NCI-H187 (cell line): ENCODE measurements around the gene NOC3L.

Experiments used
- DNase-seq, 2 experiments: peaks; one replicate each; lab custom pipeline; 2025; lab: John Stamatoyannopoulos, UW

Gene NOC3L

GRCh38 chr10:94303929-94304328 is 58.8 kb downstream of the NOC3L start:
- DNase-seq, result no peak

DNA sequence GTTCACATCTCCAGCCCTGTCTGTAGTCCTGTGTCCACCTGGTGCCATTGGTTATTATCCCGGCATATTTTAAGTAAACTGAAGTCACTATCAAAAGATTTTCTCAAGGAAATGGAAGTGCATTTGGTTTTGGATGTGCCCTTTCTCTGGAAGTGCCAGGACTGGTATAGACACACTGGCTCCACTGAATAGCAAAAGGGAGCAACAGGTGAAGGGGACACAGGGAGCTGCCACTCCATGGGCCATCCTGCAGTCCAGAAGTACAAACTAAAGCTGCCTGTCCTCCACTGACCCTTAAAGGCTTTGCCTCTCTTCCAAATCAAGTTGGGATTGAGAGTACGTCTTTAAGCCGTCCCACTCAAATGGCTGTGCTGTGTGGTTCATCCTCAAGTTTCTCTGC is 62.7 kb downstream of the NOC3L start:
- DNase-seq, result no peak

- DNase-seq, result peak; percentile 8 to 41
Observed at GRCh38 chr10:94299417-94299816, 63.3 kb downstream of the NOC3L start.

DNA sequence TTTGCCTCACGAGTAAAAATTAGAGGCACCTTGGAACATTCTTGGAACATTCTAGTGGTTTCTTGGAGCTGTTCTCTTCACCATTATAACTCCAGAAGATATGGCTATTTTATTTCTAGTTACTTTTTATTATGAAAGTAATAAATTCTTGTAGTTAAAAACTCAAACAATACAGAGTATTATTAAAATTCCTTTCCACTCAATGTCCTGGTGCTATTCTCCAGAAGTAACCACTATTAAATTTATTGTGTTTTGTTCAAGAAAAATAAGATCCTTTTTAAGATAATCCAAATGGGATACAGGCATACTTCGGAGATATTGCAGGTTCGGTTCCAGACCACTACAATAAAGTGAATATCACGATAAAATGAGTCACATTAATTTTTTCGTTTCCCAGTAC is 68.6 kb downstream of the NOC3L start:
- DNase-seq, result no peak

- DNase-seq, result no peak
Observed at GRCh38 chr10:94293354-94293753, 69.4 kb downstream of the NOC3L start.

- no peak for DNase-seq
Observed at GRCh38 chr10:94292434-94293090, 70.2 kb downstream of the NOC3L start.

GRCh38 chr10:94288361-94289101 is 74.2 kb downstream of the NOC3L start:
- no peak for DNase-seq

- DNase-seq, result no peak
Observed at GRCh38 chr10:94287336-94287735, 75.4 kb downstream of the NOC3L start.

DNA sequence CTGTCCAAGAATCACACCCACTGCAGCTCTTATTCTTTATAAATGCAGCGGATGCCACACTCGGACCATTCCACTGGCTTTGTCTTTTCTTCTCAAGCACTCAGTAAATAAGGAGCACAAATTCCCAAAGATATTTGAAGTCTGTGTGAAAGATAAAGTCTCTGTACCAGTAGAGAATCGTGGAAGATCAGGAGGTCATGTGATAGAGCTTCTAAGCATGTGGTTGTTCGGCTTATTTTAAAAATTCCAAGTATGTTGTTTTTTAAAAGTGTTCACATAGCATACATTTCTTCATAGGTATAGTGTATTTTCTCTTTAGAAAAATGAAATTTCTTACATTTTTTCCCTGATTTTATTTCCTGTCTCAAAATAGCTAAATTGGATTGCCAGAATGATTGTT is 75.8 kb downstream of the NOC3L start:
- no peak for DNase-seq

GRCh38 chr10:94285271-94285670 is 77.5 kb downstream of the NOC3L start:
- DNase-seq, result no peak
